GM23338 (cell line): ENCODE results near the gene LTBP4. TPM values are rescaled to one million over a fixed set of nuclear protein-coding genes. Genes with fewer than 3 reads are reported as not detected.

Experiments used
- polyA plus RNA-seq: library from polyadenylated mRNA; unstranded; fragments of >200 nt; fragmentation: Nextera tagmentation; extraction: Ambion mirVana; gene quantifications from 2 replicates; pipeline ENCODE4 v1.2.1, GENCODE V29; 2016
- total RNA-seq: library from RNA; depleted of rRNA; stranded (reverse); fragments of >200 nt; shearing (Covaris generic); gene quantifications from 2 replicates; pipeline ENCODE4 v1.2.3, GENCODE V29; 2014; rRNA removed

Gene LTBP4
- total and polyA plus RNA-seq, 2 experiments from 2014 or later = 50.3 to 65.0 TPM

Other genes with a start within 250 kb of the LTBP4 start
- 0.52 TPM in 1 of 2 replicates, not detected in the other for gene HIPK4, start 211.2 kb upstream of the LTBP4 start, total RNA-seq
- 0.21 and 0.37 TPM in 2 replicates for gene HIPK4, start 211.2 kb upstream of the LTBP4 start, polyA plus RNA-seq
- 4.2 and 4.3 TPM in 2 replicates for gene PRX, start 188.0 kb upstream of the LTBP4 start, total RNA-seq
- gene PRX, start 188.0 kb upstream of the LTBP4 start, polyA plus RNA-seq = 4.1 and 4.2 TPM in 2 replicates
- 5.1 and 9.1 TPM in 2 replicates for gene SERTAD1, start 175.4 kb upstream of the LTBP4 start, total RNA-seq
- gene SERTAD1, start 175.4 kb upstream of the LTBP4 start, polyA plus RNA-seq = 4.6 and 5.0 TPM in 2 replicates
- 15.4 and 21.3 TPM in 2 replicates for gene SERTAD3, start 157.0 kb upstream of the LTBP4 start, total RNA-seq
- 24.1 and 27.9 TPM in 2 replicates for gene SERTAD3, start 157.0 kb upstream of the LTBP4 start, polyA plus RNA-seq
- gene BLVRB, start 135.6 kb upstream of the LTBP4 start, total RNA-seq = 51.7 and 53.7 TPM in 2 replicates
- 43.7 and 45.6 TPM in 2 replicates for gene BLVRB, start 135.6 kb upstream of the LTBP4 start, polyA plus RNA-seq
- gene SPTBN4, start 134.4 kb upstream of the LTBP4 start, total RNA-seq = 2.3 and 4.5 TPM in 2 replicates
- gene SPTBN4, start 134.4 kb upstream of the LTBP4 start, polyA plus RNA-seq = 1.6 and 2.2 TPM in 2 replicates
- gene SHKBP1, start 24.5 kb upstream of the LTBP4 start, total RNA-seq = 60.0 and 63.2 TPM in 2 replicates
- 69.8 and 74.6 TPM in 2 replicates for gene SHKBP1, start 24.5 kb upstream of the LTBP4 start, polyA plus RNA-seq
- gene NUMBL, start 89.3 kb downstream of the LTBP4 start, total RNA-seq = 21.6 and 28.5 TPM in 2 replicates
- gene NUMBL, start 89.3 kb downstream of the LTBP4 start, polyA plus RNA-seq = 8.5 and 9.6 TPM in 2 replicates
- gene COQ8B, start 115.5 kb downstream of the LTBP4 start, total RNA-seq = 42.6 and 59.6 TPM in 2 replicates
- gene COQ8B, start 115.5 kb downstream of the LTBP4 start, polyA plus RNA-seq = 13.4 and 13.9 TPM in 2 replicates
- 9.8 and 12.6 TPM in 2 replicates for gene ITPKC, start 115.7 kb downstream of the LTBP4 start, total RNA-seq
- gene ITPKC, start 115.7 kb downstream of the LTBP4 start, polyA plus RNA-seq = 5.3 and 5.4 TPM in 2 replicates
- 10.3 and 14.9 TPM in 2 replicates for gene ACTMAP, start 149.1 kb downstream of the LTBP4 start, total RNA-seq
- gene ACTMAP, start 149.1 kb downstream of the LTBP4 start, polyA plus RNA-seq = 16.7 and 17.9 TPM in 2 replicates
- 239 and 295 TPM in 2 replicates for gene SNRPA, start 149.8 kb downstream of the LTBP4 start, total RNA-seq
- gene SNRPA, start 149.8 kb downstream of the LTBP4 start, polyA plus RNA-seq = 321 and 326 TPM in 2 replicates
- not detected in 2 replicates for gene MIA, start 174.2 kb downstream of the LTBP4 start, total RNA-seq
- gene MIA, start 174.2 kb downstream of the LTBP4 start, polyA plus RNA-seq = not detected in 2 replicates
- gene RAB4B, start 176.9 kb downstream of the LTBP4 start, total RNA-seq = 27.4 and 32.6 TPM in 2 replicates
- 23.0 and 29.0 TPM in 2 replicates for gene RAB4B, start 176.9 kb downstream of the LTBP4 start, polyA plus RNA-seq
- gene EGLN2, start 197.8 kb downstream of the LTBP4 start, total RNA-seq = 98.3 and 118 TPM in 2 replicates
- gene EGLN2, start 197.8 kb downstream of the LTBP4 start, polyA plus RNA-seq = 55.8 and 59.9 TPM in 2 replicates
- not detected in 2 replicates for gene CYP2A6, start 249.1 kb downstream of the LTBP4 start, total RNA-seq
- 0.39 TPM in 1 of 2 replicates, not detected in the other for gene CYP2A6, start 249.1 kb downstream of the LTBP4 start, polyA plus RNA-seq